Measurements from ENCODE around the gene STK11. TPM values are rescaled to one million over a fixed set of nuclear protein-coding genes. Genes with fewer than 3 reads are reported as not detected.

STK11 gene
- total RNA-seq, 4 donors from 2014 or later = 91.5 to 194 (median 149) TPM

DNA sequence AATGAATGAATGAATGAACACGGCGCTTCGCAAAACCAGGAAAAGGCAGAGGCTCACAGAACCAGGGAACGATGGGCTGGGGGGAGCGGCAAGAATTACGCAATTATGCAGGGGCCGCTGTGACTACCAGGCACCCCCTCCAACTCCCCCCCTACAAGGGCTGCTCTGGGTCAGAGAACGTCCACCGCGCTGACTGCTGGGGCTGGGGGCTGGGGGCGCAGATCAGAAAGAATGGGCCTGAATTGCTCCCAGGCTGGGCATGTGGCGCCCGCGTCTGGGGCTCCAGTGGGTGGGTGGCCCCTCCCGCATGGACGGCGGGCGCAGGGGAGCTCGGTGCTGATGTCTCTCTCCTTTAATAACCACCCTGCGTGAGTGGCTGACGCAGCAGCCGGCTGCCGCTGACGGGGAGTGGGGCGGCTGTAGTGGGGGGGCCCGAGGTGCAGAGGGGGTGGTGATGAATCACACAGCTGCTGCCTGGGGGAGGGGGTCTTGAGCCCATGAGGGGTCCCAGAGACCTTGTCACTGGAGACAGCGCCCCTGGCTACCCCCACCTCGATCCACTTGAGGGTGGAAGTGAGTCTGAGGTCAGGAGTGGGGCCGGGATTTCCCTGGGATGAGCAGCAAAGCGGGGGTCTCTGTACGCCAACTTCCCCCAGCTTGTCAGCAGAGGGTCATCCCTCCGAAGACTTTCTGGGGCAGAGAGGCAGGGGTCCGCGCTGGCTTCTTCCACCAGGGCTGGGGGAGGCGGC, 62.1 kb downstream of the STK11 start:
- no peak for ATAC-seq
- intact Hi-C loops (cut with DNase I; ENCODE audit: low total_unique reads) = loop anchor here (1.0 to 2.0 kb wide), 2 partner anchors 23 to 53 kb away; no protein-coding TSS in a partner anchor

DNA sequence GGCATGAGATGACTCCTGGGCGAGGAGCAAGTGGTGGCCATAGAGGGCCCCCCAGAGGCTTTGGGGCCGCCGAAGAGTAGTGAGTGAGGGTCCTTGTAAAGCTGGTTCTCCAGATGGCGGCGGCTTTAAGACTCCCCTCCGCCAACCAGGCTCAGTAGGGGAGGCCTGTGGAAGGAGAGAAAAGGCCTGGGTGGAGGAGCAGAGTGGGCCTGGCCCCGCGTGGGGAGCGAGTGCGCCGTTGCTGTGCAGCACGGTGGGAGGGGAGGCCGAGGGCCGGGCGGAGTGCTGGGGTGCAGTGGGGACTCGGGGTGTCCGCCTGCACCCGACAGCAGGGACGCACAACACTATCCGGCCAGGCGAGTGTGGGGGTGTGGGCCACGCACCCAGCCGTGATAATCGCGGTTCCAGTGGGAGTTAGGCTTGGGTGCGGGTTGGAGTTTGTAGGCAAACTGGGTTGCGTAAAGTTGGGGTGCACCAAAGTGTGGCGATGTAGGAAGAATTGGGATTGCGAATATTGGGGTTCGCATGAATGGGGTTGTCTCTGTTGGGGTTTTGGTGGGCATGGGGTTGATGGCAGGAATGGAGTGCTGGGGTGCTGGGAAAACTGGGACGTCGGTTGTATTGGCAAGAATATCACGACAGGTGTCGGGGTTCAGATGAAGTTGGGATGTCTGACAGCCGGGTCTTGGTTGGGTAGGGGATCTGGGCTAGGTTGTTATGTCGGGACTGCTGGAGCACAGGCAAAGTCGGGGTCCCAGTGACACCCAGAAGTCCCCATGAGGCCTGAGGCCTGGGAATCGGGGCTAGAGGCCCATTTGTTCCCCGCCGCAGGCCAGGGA, 62.9 kb downstream of the STK11 start:
- H3K36me3 ChIP-seq = peaks cover 0 to 27% of the 10 kb centered on the region in 2 donors
- peak overlapping the region; percentile 92 to 99 (median 98) for H3K27ac ChIP-seq
- peak overlapping the region in 2 of 4 donors; percentile 30 to 69 for H3K4me3 ChIP-seq
- ATAC-seq = no peak
- intact Hi-C loops (cut with DNase I; ENCODE audit: low total_unique reads) (loop anchor here (1.0 kb wide), 1 partner anchor 166 kb away; no protein-coding TSS in a partner anchor), in situ Hi-C loops (cut with MboI; ENCODE audit: low sequenced_read_pairs in 4 of 4) (no loop called here)
- H3K9me3 ChIP-seq = no peaks in the 10 kb centered on the region
- peaks cover 59 to 66% of the 10 kb centered on the region in 2 donors for H3K4me1 ChIP-seq
- peak in 1 of 5 experiments; percentile 17 for TF ChIP-seq CTCF (IDR thresholded peaks at IDR 0.05 in 4 of 5, conservative IDR thresholded peaks at IDR 0.05 in 1 of 5)
- TF ChIP-seq POLR2A (IDR thresholded peaks at IDR 0.05) = no peak
- H3K27me3 ChIP-seq = no peaks in the 10 kb centered on the region
- DNase-seq = peak in 1 of 2 donors; percentile 36

More for the DNA sequence above, 62.1 kb downstream of the STK11 start:
- DNase-seq = peak in 1 of 2 donors; percentile 29
- Histone ChIP-seq H3K27me3 (no peaks in the 10 kb centered on the region), H3K4me3 (peak overlapping the region in 2 of 4 donors; percentile 56 to 86), H3K4me1 (peaks cover 52 to 60% of the 10 kb centered on the region in 2 donors), H3K9me3 (no peaks in the 10 kb centered on the region), H3K36me3 (peaks cover 0 to 19% of the 10 kb centered on the region in 2 donors), H3K27ac (peak overlapping the region; percentile 92 to 99 (median 98))
- TF ChIP-seq CTCF (IDR thresholded peaks at IDR 0.05 in 4 of 5, conservative IDR thresholded peaks at IDR 0.05 in 1 of 5) (no peak), POLR2A (IDR thresholded peaks at IDR 0.05) (no peak)
- in situ Hi-C loops (cut with MboI; ENCODE audit: low sequenced_read_pairs in 4 of 4) = no loop called here

GRCh38 chr19:1269065-1269477, 63.5 kb downstream of the STK11 start, which contains the start of gene CIRBP:
CIRBP (plus strand) TSS chr19:1269332; CDS start chr19:1270934, 1,602 bp downstream.
- TF ChIP-seq POLR2A (IDR thresholded peaks at IDR 0.05) (peak; percentile 99 to 100), CTCF (IDR thresholded peaks at IDR 0.05 in 4 of 5, conservative IDR thresholded peaks at IDR 0.05 in 1 of 5) (peak in 1 of 5 experiments; percentile 40)
- Histone ChIP-seq H3K4me3 (peak within 1 kb of the TSS; percentile 51 to 81 (median 72)), H3K9me3 (no peaks in the 10 kb centered on the region), H3K4me1 (peaks cover 66 to 72% of the 10 kb centered on the region in 2 donors), H3K27me3 (no peaks in the 10 kb centered on the region), H3K36me3 (peaks cover 0 to 33% of the 10 kb centered on the region in 2 donors), H3K27ac (peak within 1 kb of the TSS; percentile 92 to 99 (median 98))
- intact Hi-C loops (cut with DNase I; ENCODE audit: low total_unique reads) (loop anchor here (1.0 kb wide), 1 partner anchor 167 kb away; no protein-coding TSS in a partner anchor), in situ Hi-C loops (cut with MboI; ENCODE audit: low sequenced_read_pairs in 4 of 4) (no loop called here)
- DNase-seq = peak; percentile 100
- peak; percentile 66 to 76 for ATAC-seq

GRCh38 chr19:1269478-1270212, 64.1 kb downstream of the STK11 start:
- Histone ChIP-seq H3K36me3 (peaks cover 0 to 39% of the 10 kb centered on the region in 2 donors), H3K27ac (peak overlapping the region; percentile 92 to 99 (median 98))

More at GRCh38 chr19:1269478-1270212, 64.1 kb downstream of the STK11 start:
- peak; percentile 76 to 88 for DNase-seq
- intact Hi-C loops (cut with DNase I; ENCODE audit: low total_unique reads) (loop anchor here (1.0 to 10.0 kb wide), 2 partner anchors 167 to 475 kb away; partner anchors contain the start of gene PTBP1), in situ Hi-C loops (cut with MboI; ENCODE audit: low sequenced_read_pairs in 4 of 4) (no loop called here)
- ATAC-seq = peak; percentile 59
- Histone ChIP-seq H3K9me3 (no peaks in the 10 kb centered on the region), H3K27me3 (no peaks in the 10 kb centered on the region), H3K4me3 (peak overlapping the region; percentile 51 to 81 (median 72)), H3K4me1 (peaks cover 71 to 78% of the 10 kb centered on the region in 2 donors)
- TF ChIP-seq POLR2A (IDR thresholded peaks at IDR 0.05) = peak in 1 of 2 donors; percentile 50
- peak in 2 of 5 experiments; percentile 13 to 21 for TF ChIP-seq CTCF (IDR thresholded peaks at IDR 0.05 in 4 of 5, conservative IDR thresholded peaks at IDR 0.05 in 1 of 5)

Data from gastrocnemius medialis (tissue), 4 donors.